H1 (cell line): ENCODE results near the gene TACC2. TPM values are rescaled to one million over a fixed set of nuclear protein-coding genes. Genes with fewer than 3 reads are reported as not detected.

Source experiments
- CTCF ChIA-PET: fragments of 300-600 bp; sonication (Branson Sonifier 250); formaldehyde crosslinking; loops from one replicate; lab custom pipeline; 2021; ENCODE audit not compliant: partially characterized antibody; lab: Charles Lee
- POLR2A ChIA-PET: fragments of 300-600 bp; sonication (Branson Sonifier 250); formaldehyde crosslinking; loops from one replicate; lab custom pipeline; 2021; ENCODE audit warnings: inconsistent platforms; ENCODE audit not compliant: partially characterized antibody; lab: Charles Lee
- DNase-seq, 2 experiments: peaks; one replicate each; pipeline versions ENCODE4 v3.0.0 to v3.0.0-alpha.2; 2010 to 2022; ENCODE audit warnings: low spot score in 2 of 2, low read depth in 1 of 2, mixed read lengths in 1 of 2
- FAIRE-seq: peaks from 2 replicates; lab custom pipeline; 2011; peaks lifted over from hg19 to GRCh38; lab: Jason Lieb, UNC
- H2AFZ ChIP-seq: 2 replicates; pipeline ENCODE4 v1.8.1; 2012; ENCODE audit warnings: low read length, inconsistent platforms
- H2AK5ac ChIP-seq: 2 replicates; pipeline ENCODE4 v1.6.1; 2013; ENCODE audit warnings: low read depth, low read length
- H2BK120ac ChIP-seq: replicated peaks from 2 replicates; pipeline ENCODE3; 2013; ENCODE audit warnings: low read depth, low read length, inconsistent platforms
- H2BK12ac ChIP-seq: 2 replicates; pipeline ENCODE4 v1.6.1; 2013; ENCODE audit warnings: low read depth, low read length
- H2BK15ac ChIP-seq: 2 replicates; pipeline ENCODE4 v1.6.1; 2013; ENCODE audit warnings: low read length
- H2BK20ac ChIP-seq: 2 replicates; pipeline ENCODE4 v1.6.1; 2013; ENCODE audit warnings: low read length
- H2BK5ac ChIP-seq: 2 replicates; pipeline ENCODE4 v1.6.1; 2013; ENCODE audit warnings: low read depth, low read length
- H3K14ac ChIP-seq: 2 replicates; pipeline ENCODE4 v1.6.1; 2013; ENCODE audit warnings: inconsistent platforms; ENCODE audit not compliant: insufficient read length
- H3K18ac ChIP-seq: 2 replicates; pipeline ENCODE4 v1.6.1; 2013; ENCODE audit warnings: low read length; ENCODE audit errors: extremely low read depth
- H3K23ac ChIP-seq: 2 replicates; pipeline ENCODE4 v1.6.1; 2013; ENCODE audit warnings: inconsistent platforms; ENCODE audit not compliant: insufficient read length
- H3K23me2 ChIP-seq: 2 replicates; pipeline ENCODE4 v1.6.1; 2013; ENCODE audit warnings: low read depth, low read length
- H3K27ac ChIP-seq: 2 replicates; pipeline ENCODE4 v1.6.1; 2011; ENCODE audit warnings: low read depth, low read length, inconsistent platforms
- H3K27me3 ChIP-seq, 4 experiments: replicated peaks in 1 of 4; 1 replicate in 1 of 4; 2 replicates in 3 of 4; pipeline versions ENCODE4 v1.6.1 to v1.8.1; 2011 to 2013; ENCODE audit warnings: low read length in 3 of 4, mild to moderate bottlenecking in 3 of 4, inconsistent platforms in 2 of 4, mixed read lengths in 2 of 4, moderate library complexity in 1 of 4; ENCODE audit not compliant: control insufficient read depth in 3 of 4, insufficient read depth in 3 of 4; ENCODE audit errors: extremely low read depth in 1 of 4
- H3K36me3 ChIP-seq, 4 experiments: 2 replicates each; pipeline versions ENCODE4 v1.6.1 to v1.8.1; 2011 to 2013; ENCODE audit warnings: mild to moderate bottlenecking in 4 of 4, low read length in 3 of 4, moderate library complexity in 2 of 4, control low read depth in 1 of 4, inconsistent platforms in 1 of 4; ENCODE audit not compliant: insufficient read depth in 4 of 4, control insufficient read depth in 2 of 4
- H3K4ac ChIP-seq: replicated peaks from 2 replicates; pipeline ENCODE3; 2013; ENCODE audit warnings: low read length, low read depth, mixed read lengths, inconsistent platforms; ENCODE audit not compliant: insufficient read length
- H3K4me1 ChIP-seq, 4 experiments: replicated peaks in 1 of 4; 1 replicate in 1 of 4; 2 replicates in 3 of 4; pipeline versions ENCODE4 v1.6.1 to v1.8.1; 2011 to 2013; ENCODE audit warnings: low read length in 3 of 4, inconsistent platforms in 2 of 4, mixed read lengths in 1 of 4; ENCODE audit not compliant: insufficient read depth in 4 of 4, control insufficient read depth in 3 of 4
- H3K4me2 ChIP-seq, 2 experiments: 2 replicates each; pipeline versions ENCODE4 v1.6.1 to v1.8.1; 2011 to 2013; ENCODE audit warnings: low read depth in 2 of 2, low read length in 2 of 2, control low read depth in 1 of 2, inconsistent platforms in 1 of 2, mild to moderate bottlenecking in 1 of 2; ENCODE audit not compliant: insufficient read depth in 1 of 2
- H3K4me3 ChIP-seq, 4 experiments: fragments of 200-600, 300-600 bp in 1 of 4; sonication (generic), shearing (Covaris generic), sonication (Bioruptor Twin) in 1 of 4; 2 replicates each; pipeline versions ENCODE4 v1.5.1 to v1.8.1; 2011 to 2016; ENCODE audit warnings: low read length in 4 of 4, low read depth in 3 of 4, control low read depth in 2 of 4, inconsistent platforms in 2 of 4, mild to moderate bottlenecking in 2 of 4, mixed read lengths in 1 of 4, moderate library complexity in 1 of 4; ENCODE audit not compliant: insufficient read depth in 2 of 4; ENCODE audit errors: extremely low read depth in 1 of 4
- H3K56ac ChIP-seq: replicated peaks from 2 replicates; pipeline ENCODE3; 2013; ENCODE audit warnings: low read depth, mild to moderate bottlenecking, mixed read lengths, low read length, inconsistent platforms; ENCODE audit not compliant: insufficient read length
- H3K79me1 ChIP-seq: 2 replicates; pipeline ENCODE4 v1.6.1; 2013; ENCODE audit warnings: low read depth, low read length, control low read depth
- H3K79me2 ChIP-seq, 2 experiments: 2 replicates each; pipeline versions ENCODE4 v1.6.1 to v1.8.1; 2012 to 2013; ENCODE audit warnings: low read length in 2 of 2, mild to moderate bottlenecking in 2 of 2, inconsistent platforms in 1 of 2; ENCODE audit not compliant: insufficient read depth in 2 of 2, control insufficient read depth in 1 of 2
- H3K9ac ChIP-seq, 4 experiments: replicated peaks in 1 of 4; 1 replicate in 1 of 4; 2 replicates in 3 of 4; pipeline versions ENCODE4 v1.6.1 to v1.8.1; 2011 to 2013; ENCODE audit warnings: low read depth in 3 of 4, low read length in 3 of 4, control low read depth in 2 of 4, mild to moderate bottlenecking in 2 of 4, moderate library complexity in 2 of 4, inconsistent platforms in 1 of 4; ENCODE audit errors: extremely low read depth in 1 of 4
- H3K9me3 ChIP-seq, 2 experiments: 2 replicates each; pipeline versions ENCODE4 v1.6.1 to v1.8.1; 2012 to 2013; ENCODE audit warnings: mild to moderate bottlenecking in 2 of 2, moderate library complexity in 2 of 2, control low read depth in 1 of 2, inconsistent platforms in 1 of 2, low read depth in 1 of 2, low read length in 1 of 2, mixed read lengths in 1 of 2; ENCODE audit not compliant: insufficient read depth in 2 of 2
- H4K20me1 ChIP-seq, 2 experiments: replicated peaks in 1 of 2; 2 replicates each; pipeline versions ENCODE3 to v1.8.1; 2011 to 2013; ENCODE audit warnings: inconsistent platforms in 2 of 2, low read length in 2 of 2, mild to moderate bottlenecking in 1 of 2; ENCODE audit not compliant: insufficient read depth in 2 of 2, control insufficient read depth in 1 of 2
- H4K5ac ChIP-seq: 2 replicates; pipeline ENCODE4 v1.6.1; 2013; ENCODE audit warnings: low read length, low read depth, mixed read lengths, inconsistent platforms; ENCODE audit not compliant: insufficient read length
- H4K8ac ChIP-seq: 2 replicates; pipeline ENCODE4 v1.8.0; 2013; ENCODE audit warnings: mild to moderate bottlenecking, moderate library complexity, low read length, inconsistent platforms; ENCODE audit not compliant: insufficient read depth; ENCODE audit errors: extremely low read depth
- H4K91ac ChIP-seq: replicated peaks from 2 replicates; pipeline ENCODE3; 2013; ENCODE audit warnings: low read length, mixed read lengths, inconsistent platforms; ENCODE audit not compliant: insufficient read length
- ATF3 ChIP-seq: IDR thresholded peaks from 2 replicates; pipeline ENCODE4 v1.6.1; 2011; ENCODE audit warnings: low read depth, mild to moderate bottlenecking, low read length; ENCODE audit not compliant: insufficient read depth
- BCL11A ChIP-seq, 2 experiments: IDR thresholded peaks; one replicate each; pipeline ENCODE4 v1.6.1; 2011; ENCODE audit warnings: low read depth in 2 of 2, low read length in 2 of 2, mild to moderate bottlenecking in 2 of 2
- BRCA1 ChIP-seq: IDR thresholded peaks from 2 replicates; pipeline ENCODE4 v1.6.1; 2012; ENCODE audit warnings: low read depth, low read length, improper control_type of control experiment
- CHD1 ChIP-seq: IDR thresholded peaks from 2 replicates; pipeline ENCODE4 v1.6.1; 2012; ENCODE audit warnings: low read depth, low read length, improper control_type of control experiment
- HDAC2 ChIP-seq, 2 experiments: fragments of 300-600 bp in 1 of 2; sonication (generic) in 1 of 2; IDR thresholded peaks; 2 replicates each; pipeline ENCODE4 v1.6.1; 2011 to 2012; ENCODE audit warnings: low read depth in 2 of 2, low read length in 2 of 2, mild to moderate bottlenecking in 2 of 2, moderate library complexity in 2 of 2, borderline replicate concordance in 1 of 2, inconsistent platforms in 1 of 2
- POU5F1 ChIP-seq: IDR thresholded peaks from 2 replicates; pipeline ENCODE4 v1.6.1; 2011; ENCODE audit warnings: low read depth, mild to moderate bottlenecking, low read length, moderate library complexity
- RNF2 ChIP-seq: fragments of 200-900, 300-1000 bp; sonication (generic); IDR thresholded peaks from 2 replicates; pipeline ENCODE4 v1.7.1; 2016; ENCODE audit warnings: borderline replicate concordance, low read depth, mild to moderate bottlenecking, antibody characterized with exemption, low read length; ENCODE audit not compliant: poor library complexity, severe bottlenecking; ENCODE audit errors: missing control alignments
- YY1 ChIP-seq: IDR thresholded peaks from 2 replicates; pipeline ENCODE4 v1.6.1; 2011; ENCODE audit warnings: low read depth, mild to moderate bottlenecking, low read length
- WGBS, 2 experiments: shearing (Covaris generic) in 1 of 2; methylation state at CpG; one replicate each; pipeline versions ENCODE4 v1.1.6 to v1.1.7; 2013 to 2015; ENCODE audit warnings: low lambda C conversion rate in 2 of 2, mixed read lengths in 2 of 2, inconsistent platforms in 1 of 2, low coverage in 1 of 2, missing lambda C conversion rate in 1 of 2; ENCODE audit not compliant: insufficient replicate concordance in 2 of 2, insufficient coverage in 1 of 2, insufficient read length in 1 of 2; ENCODE audit errors: extremely low coverage in 1 of 2, missing lambda C conversion rate in 1 of 2; 5-methylcytosine and 5-hydroxymethylcytosine counted together
- polyA plus RNA-seq, 7 experiments: library from polyadenylated mRNA; depleted of rRNA in 3 of 7; stranded (reverse) in 5 of 7; unstranded in 2 of 7; fragments of >200 nt in 5 of 7; fragments of 200-250 nt in 2 of 7; gene quantifications; 1 replicate in 5 of 7; 2 replicates in 1 of 7; 4 replicates in 1 of 7; pipeline versions ENCODE4 v1.2.1 to v1.2.3, GENCODE V29; 2011 to 2013; ENCODE audit warnings: missing spikeins in 2 of 7, mixed read lengths in 2 of 7
- total RNA-seq: library from RNA; stranded (reverse); fragmentation: NEBNext Ultra II Directional; extraction: Animal tissue kit (Norgen Biotek cat#: 25700); gene quantifications from 2 replicates; pipeline ENCODE4 v1.2.1, GENCODE V29; 2021

The TACC2 gene
- total and polyA plus RNA-seq, 2 of the 8 experiments (the other 6 are each of a cell fraction or from before 2014, with no cell fraction given) = 21.2 to 46.6 TPM

GRCh38 chr10:122142641-122143237 is 153.8 kb downstream of the TACC2 start:
- Histone ChIP-seq H3K4me2 (no peak overlapping the region), H4K5ac (no peak overlapping the region), H3K4me3 (no peak overlapping the region), H4K91ac (no peak overlapping the region), H2BK12ac (no peak overlapping the region), H2BK5ac (no peak overlapping the region), H3K79me1 (peaks cover 3% of the 10 kb centered on the region; the same call in 1 of the 2 replicates), H3K9ac (no peak overlapping the region), H3K14ac (no peak overlapping the region), H3K56ac (no peak overlapping the region), H2BK20ac (no peak overlapping the region), H3K4ac (no peak overlapping the region), H3K9me3 (peaks cover 4 to 8% of the 10 kb centered on the region in 2 experiments; a peak in 3 of 4 replicates), H2BK15ac (no peak overlapping the region), H3K23me2 (no peaks in the 10 kb centered on the region), H2AFZ (no peak overlapping the region), H3K23ac (no peak overlapping the region), H3K36me3 (peaks cover 2 to 11% (median 4%) of the 10 kb centered on the region in 4 experiments; a peak in 5 of 8 replicates), H4K20me1 (peaks cover 0 to 4% of the 10 kb centered on the region in 2 experiments), H2BK120ac (no peak overlapping the region), H3K27ac (no peak overlapping the region), H3K79me2 (peaks cover 0 to 7% of the 10 kb centered on the region in 2 experiments; a peak in 1 of 4 replicates), H3K18ac (no peak overlapping the region), H2AK5ac (no peak overlapping the region), H3K27me3 (no peaks in the 10 kb centered on the region), H4K8ac (no peak overlapping the region), H3K4me1 (peaks cover 0 to 7% (median 3%) of the 10 kb centered on the region in 4 experiments; a peak in 5 of 7 replicates)
- 33% methylated on average over 14 of the region's 14 CpGs; no CpG with 5 or more reads in 1 of the 2 experiments for WGBS, 2 experiments
- FAIRE-seq (no peak), DNase-seq (peak in 1 of 2 experiments; percentile 99)
- CTCF ChIA-PET = interaction anchor here (0.6 to 6.0 kb wide), 46 partner anchors 8 to 307 kb away, joined by 3 to 65 read pairs (median 5); no protein-coding TSS in a partner anchor
- POLR2A ChIA-PET = interaction anchor here (0.6 to 1.8 kb wide), 7 partner anchors 8 to 78 kb away, joined by 3 to 9 read pairs (median 4); no protein-coding TSS in a partner anchor
- TF ChIP-seq YY1 (peak; percentile 10; the same call in 1 of the 2 replicates), RNF2 (no peak), POU5F1 (no peak), CHD1 (no peak), BRCA1 (no peak), ATF3 (no peak), HDAC2 (IDR thresholded peaks at IDR 0.05; ENCODE audit: borderline replicate concordance in 1 of 2, low read depth in 2 of 2, low read length in 2 of 2) (no peak), BCL11A (IDR thresholded peaks at IDR 0.05; ENCODE audit: low read depth in 2 of 2, low read length in 2 of 2) (no peak)
